Activated CD4-positive, alpha-beta T cell treated with anti-CD3 and anti-CD28 coated beads for 36 hours (primary cell): ENCODE measurements around the gene CHST6. TPM values are rescaled to one million over a fixed set of nuclear protein-coding genes. Genes with fewer than 3 reads are reported as not detected.
A peak's percentile ranks its signal among the peaks of the same experiment; 100 is the strongest.
"Not testable (repeated sequence)": the region's sequence is repeated elsewhere in the genome, so short reads cannot be mapped to it uniquely, and the experiment has no call there.

Experiments used
- ATAC-seq: fragments of 200-7000 bp; cut with Tn5 transposase; one replicate; pipeline ENCODE4 v1.10.0; 2021; ENCODE audit warnings: mild to moderate bottlenecking, moderate library complexity
- CTCF ChIA-PET: fragments of 350-600 bp; sonication (Branson Sonifier 250); formaldehyde crosslinking; loops from one replicate; lab custom pipeline; 2021; ENCODE audit warnings: antibody characterized with exemption; lab: Charles Lee
- POLR2A ChIA-PET: fragments of 350-600 bp; sonication (Branson Sonifier 250); formaldehyde crosslinking; loops from one replicate; lab custom pipeline; 2021; ENCODE audit warnings: antibody characterized with exemption, inconsistent platforms; lab: Charles Lee
- DNase-seq: peaks from one replicate; pipeline ENCODE4 v3.0.0-alpha.2; 2020
- H3K27ac Mint-ChIP-seq: one replicate; pipeline ENCODE4 v1.8.0; 2021; ENCODE audit warnings: mixed read lengths
- H3K27me3 Mint-ChIP-seq: one replicate; pipeline ENCODE4 v1.8.0; 2021; ENCODE audit warnings: mixed read lengths
- H3K36me3 Mint-ChIP-seq: one replicate; pipeline ENCODE4 v1.8.0; 2021; ENCODE audit warnings: low read depth, mixed read lengths
- H3K4me1 Mint-ChIP-seq: one replicate; pipeline ENCODE4 v1.8.0; 2021; ENCODE audit warnings: mixed read lengths
- H3K4me3 Mint-ChIP-seq: one replicate; pipeline ENCODE4 v1.8.0; 2021; ENCODE audit warnings: mild to moderate bottlenecking, moderate library complexity, mixed read lengths
- H3K9me3 Mint-ChIP-seq: one replicate; pipeline ENCODE4 v1.8.0; 2021; ENCODE audit warnings: low read depth, mixed read lengths
- intact Hi-C, 2 experiments: fragments of 100-400 bp; cut with DNase I in 1 of 2; cut with micrococcal nuclease in 1 of 2; formaldehyde crosslinking; loops; one replicate each; pipeline versions ENCODE4 v1.14.2 to v1.15.1; 2022 to 2024; cut with DNase I, micrococcal nuclease
- total RNA-seq, 2 experiments: library from RNA; stranded (reverse); gene quantifications; one replicate each; pipeline ENCODE4 v1.2.3, GENCODE V29; 2021

CHST6 gene
- total RNA-seq, 2 experiments from 2014 or later: not detected

DNA sequence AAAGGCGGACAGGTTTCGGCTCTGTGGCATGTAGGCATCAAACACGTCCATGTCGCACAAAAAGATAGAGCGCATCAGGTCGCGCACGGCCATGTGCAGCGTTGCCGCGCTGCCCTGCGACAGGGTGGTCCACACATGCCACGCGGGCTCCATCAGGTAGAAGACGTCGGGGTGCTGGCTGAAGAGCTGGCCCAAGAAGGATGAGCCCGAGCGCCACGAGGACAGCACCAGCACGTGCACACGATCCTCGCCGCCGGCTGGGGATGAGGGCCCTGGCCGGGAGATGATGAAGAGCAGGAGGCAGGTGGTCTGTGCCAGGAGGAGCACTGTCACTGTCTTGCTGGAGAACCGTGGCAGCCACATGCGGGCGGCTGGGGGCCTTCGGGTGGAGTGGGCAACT is 34.7 kb upstream of the CHST6 start:
- DNase-seq: no peak
- ChIA-PET CTCF (interaction anchor here (0.5 kb wide), 1 partner anchor 20 kb away, joined by 3 read pairs; no protein-coding TSS in a partner anchor), POLR2A (no interaction called here)
- no peaks in the 10 kb centered on the region for H3K4me1 Mint-ChIP-seq
- no peak for ATAC-seq
- H3K36me3 Mint-ChIP-seq: no peaks in the 10 kb centered on the region
- H3K27me3 Mint-ChIP-seq: no peaks in the 10 kb centered on the region
- intact Hi-C loops: no loop called here
- no peak overlapping the region for H3K4me3 Mint-ChIP-seq
- no peak overlapping the region for H3K27ac Mint-ChIP-seq
- H3K9me3 Mint-ChIP-seq: no peaks in the 10 kb centered on the region

DNA sequence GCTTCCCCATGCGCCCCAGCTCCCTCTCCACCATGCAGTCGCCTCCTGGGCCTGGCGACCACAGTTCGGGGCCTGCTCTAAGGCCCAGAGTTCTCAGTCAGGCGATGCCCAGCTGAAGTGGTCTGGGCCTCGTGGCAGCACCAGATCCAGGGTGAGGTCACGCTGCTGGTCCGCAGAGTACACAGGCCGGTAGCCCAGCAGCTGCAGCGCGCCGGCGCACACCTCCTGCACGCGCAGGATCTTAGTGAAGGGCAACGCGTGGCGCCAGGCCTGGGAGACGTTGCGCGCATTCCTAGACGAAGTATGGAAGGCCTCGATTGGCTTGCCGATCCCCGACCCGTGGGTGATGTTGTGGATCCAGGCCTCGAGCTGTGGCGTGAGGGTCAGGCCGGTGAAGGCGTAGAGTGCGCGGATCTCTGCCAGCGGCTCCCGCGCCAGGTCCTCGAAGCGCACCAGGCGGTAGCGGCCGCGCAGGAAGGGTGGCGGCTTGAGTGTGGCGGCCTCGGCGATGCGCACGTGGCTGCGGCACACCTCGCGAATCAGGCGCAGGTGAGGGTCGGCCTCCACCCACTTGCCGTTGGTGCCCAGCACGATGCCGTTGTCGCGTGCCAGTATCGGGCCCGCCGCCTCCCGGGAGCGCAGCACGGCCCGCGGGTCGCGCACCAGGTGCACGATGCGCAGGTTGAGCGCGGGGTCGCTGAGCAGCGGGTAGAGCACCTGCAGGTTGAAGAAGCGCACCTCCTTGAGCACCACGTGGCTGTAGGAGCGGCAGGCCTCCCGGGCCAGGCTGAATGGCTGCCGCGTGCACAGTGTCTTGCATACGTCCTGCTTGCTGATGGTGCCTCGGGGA is 34.0 kb upstream of the CHST6 start:
- CTCF ChIA-PET: interaction anchor here (0.5 to 0.7 kb wide), 2 partner anchors 13 to 20 kb away, joined by 3 to 4 read pairs; no protein-coding TSS in a partner anchor
- POLR2A ChIA-PET: no interaction called here
- DNase-seq (no peak), ATAC-seq (no peak)
- Mint-ChIP-seq H3K9me3 (no peaks in the 10 kb centered on the region), H3K27ac (no peak overlapping the region), H3K4me1 (no peaks in the 10 kb centered on the region), H3K36me3 (no peaks in the 10 kb centered on the region), H3K4me3 (no peak overlapping the region), H3K27me3 (no peaks in the 10 kb centered on the region)
- intact Hi-C loops: no loop called here

DNA sequence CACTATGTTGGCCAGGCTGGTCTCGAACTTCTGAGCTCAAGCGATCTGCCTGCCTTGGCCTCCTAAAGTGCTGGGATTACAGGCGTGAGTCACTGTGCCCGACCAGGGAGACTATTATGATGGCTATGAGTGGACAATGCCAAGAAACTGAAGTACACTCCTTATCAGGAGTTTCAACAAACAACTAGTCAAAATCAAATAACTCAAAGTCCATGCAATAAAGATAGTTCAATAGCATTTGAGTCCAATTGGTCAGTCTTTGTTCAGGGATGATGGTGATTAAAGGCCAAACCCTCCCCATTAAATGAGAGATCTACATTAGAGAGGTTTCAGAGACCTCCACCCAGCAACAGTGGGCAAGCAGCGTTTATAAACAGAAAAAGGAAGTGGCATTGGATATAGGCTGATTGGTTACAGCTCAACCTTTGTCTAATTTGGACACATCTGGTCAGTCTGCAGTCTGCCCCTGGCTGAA is 32.6 kb upstream of the CHST6 start:
- ATAC-seq (no peak), DNase-seq (no peak)
- H3K4me3 Mint-ChIP-seq: no peak overlapping the region
- intact Hi-C loops: no loop called here
- no peaks in the 10 kb centered on the region for H3K36me3 Mint-ChIP-seq
- POLR2A ChIA-PET: no interaction called here
- H3K27me3 Mint-ChIP-seq: no peaks in the 10 kb centered on the region
- CTCF ChIA-PET: no interaction called here
- no peaks in the 10 kb centered on the region for H3K9me3 Mint-ChIP-seq
- H3K27ac Mint-ChIP-seq: no peak overlapping the region
- no peaks in the 10 kb centered on the region for H3K4me1 Mint-ChIP-seq

DNA sequence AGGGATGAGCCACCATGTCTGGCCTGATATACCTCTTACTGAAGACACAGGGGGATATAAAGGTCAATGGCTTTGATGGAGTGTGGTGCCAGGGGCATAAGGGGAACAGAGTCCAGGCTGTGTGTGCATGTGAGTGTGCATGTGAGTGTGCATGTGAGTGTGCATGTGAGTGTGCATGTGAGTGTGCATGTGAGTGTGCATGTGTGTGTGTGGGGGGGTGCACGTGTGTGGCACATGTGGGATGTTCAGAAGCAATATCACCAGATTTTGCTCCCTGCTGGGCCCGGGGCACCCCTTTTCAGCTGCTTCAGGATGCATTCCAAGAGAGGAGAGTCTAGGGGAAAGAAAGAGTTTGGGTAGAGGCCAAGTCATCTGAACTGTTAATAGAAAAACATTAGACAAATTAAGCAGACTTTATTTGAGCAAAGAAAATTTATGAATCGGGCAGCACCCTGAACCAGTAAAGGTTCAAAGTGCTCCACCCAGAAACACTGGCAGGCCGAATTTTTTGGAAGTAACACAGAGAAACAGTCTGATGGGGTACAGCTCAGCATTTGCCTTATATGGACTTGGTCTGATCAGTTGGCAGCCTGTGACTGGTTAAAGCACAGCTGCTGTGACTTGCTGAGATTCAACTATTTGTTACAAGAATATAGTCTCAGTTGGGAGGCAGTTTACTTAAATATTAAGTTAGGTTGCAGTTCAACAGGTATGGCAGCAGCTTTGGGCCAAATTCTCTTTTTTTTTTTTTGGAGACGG is 31.0 kb upstream of the CHST6 start:
- H3K4me3 Mint-ChIP-seq: no peak overlapping the region
- H3K27ac Mint-ChIP-seq: no peak overlapping the region
- no peaks in the 10 kb centered on the region for H3K9me3 Mint-ChIP-seq
- no peaks in the 10 kb centered on the region for H3K27me3 Mint-ChIP-seq
- intact Hi-C loops: no loop called here
- ChIA-PET POLR2A (no interaction called here), CTCF (no interaction called here)
- no peaks in the 10 kb centered on the region for H3K4me1 Mint-ChIP-seq
- DNase-seq (no peak), ATAC-seq (no peak)
- no peaks in the 10 kb centered on the region for H3K36me3 Mint-ChIP-seq

DNA sequence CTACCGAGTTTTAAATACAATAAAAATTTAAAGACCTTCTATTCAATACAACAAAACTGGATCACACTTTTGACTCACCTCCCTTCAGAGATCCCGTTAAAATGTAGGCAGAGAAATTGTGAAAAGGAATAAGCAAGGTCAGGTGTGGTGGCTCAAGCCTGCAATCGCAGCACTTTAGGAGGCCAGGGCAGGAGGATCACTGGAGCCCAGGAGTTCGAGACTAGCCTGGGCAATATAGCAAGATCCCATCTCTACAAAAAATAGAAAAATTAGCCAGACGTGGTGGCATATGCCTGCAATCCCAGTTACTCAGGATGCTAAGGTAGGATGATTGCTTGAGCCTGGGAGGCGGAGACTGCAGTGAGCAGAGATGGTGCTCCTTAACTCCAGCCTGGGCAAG is 23.9 kb upstream of the CHST6 start:
- Mint-ChIP-seq H3K4me1 (peaks cover 7% of the 10 kb centered on the region), H3K27ac (no peak overlapping the region), H3K27me3 (no peaks in the 10 kb centered on the region), H3K9me3 (no peaks in the 10 kb centered on the region), H3K4me3 (no peak overlapping the region), H3K36me3 (no peaks in the 10 kb centered on the region)
- DNase-seq: no peak
- intact Hi-C loops: loop anchor here in 1 of 2 experiments (5.0 kb wide), 1 partner anchor 1673 kb away; the partner anchor contains the start of gene MON1B
- ATAC-seq: no peak
- ChIA-PET CTCF (interaction anchor here (0.8 to 1.2 kb wide), 4 partner anchors 28 to 424 kb away, joined by 3 to 4 read pairs (median 3); no protein-coding TSS in a partner anchor), POLR2A (interaction anchor here (0.6 kb wide), 1 partner anchor 42 kb away, joined by 3 read pairs; no protein-coding TSS in a partner anchor)

DNA sequence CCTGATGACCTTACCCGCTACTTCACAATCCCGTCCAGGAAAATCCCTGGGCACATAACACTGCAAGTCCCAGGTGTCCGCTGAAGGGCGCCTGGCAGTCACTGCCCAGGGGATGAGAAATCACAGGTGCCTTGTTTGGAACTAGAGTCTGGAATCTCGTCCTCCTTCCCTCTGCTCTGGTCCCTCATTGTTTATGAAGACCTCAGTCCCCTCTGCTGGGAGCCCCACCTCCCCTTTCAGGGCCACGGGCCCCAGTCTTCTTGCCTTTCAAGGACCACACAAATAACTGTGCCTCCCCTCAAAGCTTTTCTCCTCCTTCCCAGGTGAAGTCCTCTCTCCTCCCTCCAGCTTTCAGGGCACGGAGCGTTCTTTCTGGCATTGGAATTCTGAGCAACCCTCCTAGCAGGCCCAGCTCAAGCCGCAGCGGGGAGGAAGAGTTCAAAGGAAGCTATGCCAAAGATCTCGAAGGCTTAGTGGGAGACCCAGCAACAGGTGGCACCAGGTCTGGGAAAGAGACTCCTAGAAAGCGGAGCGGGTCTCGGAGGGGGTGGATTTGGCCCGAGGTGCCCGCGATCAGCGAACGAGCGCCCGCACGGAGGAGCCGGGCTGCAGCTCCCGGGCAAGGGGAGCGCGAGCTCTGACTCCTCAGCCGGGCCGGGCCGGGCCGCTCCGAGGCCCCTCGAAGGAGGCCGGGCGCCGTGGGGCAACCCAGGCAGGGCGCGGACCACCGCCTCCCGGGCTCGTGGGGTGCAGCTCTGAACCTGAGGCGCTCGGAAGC is 21.1 kb upstream of the CHST6 start:
- not testable (repeated sequence) for H3K4me1 Mint-ChIP-seq, H3K27me3 Mint-ChIP-seq, H3K27ac Mint-ChIP-seq, H3K9me3 Mint-ChIP-seq, H3K36me3 Mint-ChIP-seq
- H3K4me3 Mint-ChIP-seq: peak overlapping the region; percentile 87
- ATAC-seq (peak; percentile 26), DNase-seq (peak; percentile 55)
- ChIA-PET CTCF (interaction anchor here (0.6 to 2.9 kb wide), 16 partner anchors 8 to 248 kb away, joined by 3 to 13 read pairs (median 5); partner anchors contain the start of genes ADAT1 and GABARAPL2), POLR2A (interaction anchor here (1.2 kb wide), 2 partner anchors 49 to 131 kb away, joined by 3 to 4 read pairs; partner anchors contain the start of genes KARS1 and TERF2IP)
- intact Hi-C loops: loop anchor here (2.0 to 5.0 kb wide), 4 partner anchors 50 to 1676 kb away; partner anchors contain the start of genes GABARAPL2 (in 1 of the 2) and MON1B (in 1 of the 2)

DNA sequence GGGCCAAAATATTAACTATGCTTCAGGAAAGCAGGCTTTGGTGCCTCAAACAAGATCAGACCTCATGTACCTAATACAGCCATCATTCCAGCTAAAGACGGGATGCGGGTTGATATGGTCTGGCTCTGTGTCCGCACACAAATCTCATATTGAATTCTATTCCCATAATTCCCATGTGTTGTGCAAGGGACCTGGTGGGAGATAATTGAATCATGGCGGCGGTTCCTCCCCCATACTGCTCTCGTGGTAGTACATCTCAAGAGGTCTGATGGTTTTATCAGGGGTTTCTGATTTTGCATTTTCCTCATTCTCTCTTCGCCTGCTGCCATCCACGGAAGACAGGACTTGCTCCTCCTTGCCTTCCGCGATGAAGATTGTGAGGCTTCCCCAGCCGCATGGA is 19.1 kb upstream of the CHST6 start:
- DNase-seq: no peak
- Mint-ChIP-seq H3K9me3 (no peaks in the 10 kb centered on the region), H3K27me3 (no peaks in the 10 kb centered on the region), H3K4me3 (no peak overlapping the region), H3K4me1 (peaks cover 7% of the 10 kb centered on the region), H3K27ac (no peak overlapping the region), H3K36me3 (no peaks in the 10 kb centered on the region)
- CTCF ChIA-PET: no interaction called here
- intact Hi-C loops: no loop called here
- POLR2A ChIA-PET: no interaction called here
- no peak for ATAC-seq

DNA sequence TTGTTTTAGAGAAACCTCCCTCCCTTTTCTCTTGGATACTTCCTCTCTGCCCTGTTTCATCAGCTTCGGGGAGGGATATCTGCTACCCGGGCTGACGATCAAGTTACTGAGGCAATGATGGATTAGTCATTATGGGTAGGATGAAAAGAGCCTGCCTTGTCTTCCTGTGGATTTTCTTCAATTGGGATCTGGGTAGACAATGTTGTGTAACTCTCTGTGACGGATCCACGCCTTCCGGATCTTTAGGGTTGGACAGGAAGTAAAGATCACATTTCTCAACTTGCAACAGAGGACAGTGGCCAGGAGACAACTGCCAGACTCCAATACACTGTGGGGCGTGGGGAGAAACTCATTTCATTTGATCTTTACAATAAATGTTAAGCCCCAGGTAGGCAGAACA is 11.3 kb upstream of the CHST6 start:
- ChIA-PET POLR2A (no interaction called here), CTCF (interaction anchor here (0.7 kb wide), 1 partner anchor 62 kb away, joined by 3 read pairs; no protein-coding TSS in a partner anchor)
- Mint-ChIP-seq H3K4me3 (no peak overlapping the region), H3K9me3 (no peaks in the 10 kb centered on the region), H3K36me3 (no peaks in the 10 kb centered on the region), H3K4me1 (peaks cover 7% of the 10 kb centered on the region), H3K27me3 (peaks cover 7% of the 10 kb centered on the region), H3K27ac (no peak overlapping the region)
- intact Hi-C loops: no loop called here
- no peak for ATAC-seq
- no peak for DNase-seq

DNA sequence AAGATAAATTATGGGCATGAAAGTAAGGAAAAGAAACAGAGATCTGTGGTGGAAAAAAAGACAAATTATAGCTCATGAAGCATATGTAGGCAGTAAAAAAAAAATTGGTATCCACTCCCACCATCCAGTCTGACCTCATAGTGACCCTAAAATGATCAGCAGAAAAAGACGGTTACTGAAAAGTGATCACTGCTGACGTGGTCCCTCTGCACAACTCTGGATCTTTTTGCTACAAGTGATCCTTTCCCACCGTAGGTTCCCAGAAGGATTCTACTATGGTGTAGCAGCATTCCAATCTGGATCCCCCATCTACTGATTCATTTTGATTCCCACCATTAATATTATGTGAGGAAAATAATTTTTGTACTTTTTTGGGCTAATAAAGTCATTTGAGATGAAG is 10.9 kb upstream of the CHST6 start:
- intact Hi-C loops: no loop called here
- Mint-ChIP-seq H3K36me3 (no peaks in the 10 kb centered on the region), H3K9me3 (no peaks in the 10 kb centered on the region), H3K27me3 (peaks cover 7% of the 10 kb centered on the region), H3K4me3 (no peak overlapping the region), H3K27ac (no peak overlapping the region), H3K4me1 (peaks cover 7% of the 10 kb centered on the region)
- no peak for DNase-seq
- ChIA-PET POLR2A (no interaction called here), CTCF (interaction anchor here (0.7 kb wide), 1 partner anchor 61 kb away, joined by 3 read pairs; no protein-coding TSS in a partner anchor)
- ATAC-seq: no peak

DNA sequence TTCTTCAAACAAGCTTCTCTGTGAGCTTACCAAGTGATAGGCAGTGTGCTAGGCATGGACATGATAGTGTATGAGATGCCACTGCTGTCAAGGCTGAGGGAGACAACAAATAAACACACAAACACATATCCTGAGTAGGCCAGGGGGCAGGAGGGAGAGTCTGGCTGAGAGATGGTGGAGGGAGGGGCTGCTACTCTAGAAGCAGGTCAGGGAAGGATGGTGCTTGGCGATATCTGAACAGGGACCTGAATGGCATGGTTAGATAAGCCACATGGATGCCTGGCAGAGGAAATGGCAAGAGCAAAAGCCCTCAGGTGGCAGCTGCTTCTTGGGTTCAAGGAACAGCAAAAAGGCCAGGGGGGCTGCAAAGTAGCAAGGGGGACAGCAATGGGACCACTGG is 8.6 kb upstream of the CHST6 start:
- H3K9me3 Mint-ChIP-seq: no peaks in the 10 kb centered on the region
- ATAC-seq: no peak
- intact Hi-C loops: no loop called here
- ChIA-PET CTCF (interaction anchor here (1.4 kb wide), 1 partner anchor 9 kb away, joined by 3 read pairs; no protein-coding TSS in a partner anchor), POLR2A (no interaction called here)
- H3K4me3 Mint-ChIP-seq: no peak overlapping the region
- H3K27ac Mint-ChIP-seq: no peak overlapping the region
- DNase-seq: no peak
- H3K36me3 Mint-ChIP-seq: no peaks in the 10 kb centered on the region
- peaks cover 7% of the 10 kb centered on the region for H3K27me3 Mint-ChIP-seq
- peaks cover 7% of the 10 kb centered on the region for H3K4me1 Mint-ChIP-seq
